Measurements from ENCODE around the gene GNAT1. TPM values are rescaled to one million over a fixed set of nuclear protein-coding genes. Genes with fewer than 3 reads are reported as not detected.
A peak's percentile ranks its signal among the peaks of the same experiment; 100 is the strongest.

GNAT1 gene
- total and polyA plus RNA-seq, 2 donors (not counting 1 experiment from before 2014, with no cell fraction given), result not detected

DNA sequence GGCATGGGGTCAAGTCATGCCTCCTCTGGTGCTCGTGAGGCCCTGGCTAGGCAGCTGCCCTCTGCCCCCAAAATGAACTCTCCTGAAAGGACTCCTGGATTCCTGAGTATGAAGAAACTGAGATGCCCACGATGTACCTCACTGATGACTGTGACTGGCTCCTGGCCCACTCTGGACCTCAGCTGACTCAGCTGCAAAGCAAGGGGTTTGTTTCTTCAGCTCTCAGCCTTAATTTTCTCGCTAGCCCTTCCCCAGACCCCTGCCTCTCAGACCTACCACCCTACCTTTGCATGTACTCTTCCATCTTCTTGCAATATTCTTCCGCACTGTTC is 39.4 kb downstream of the GNAT1 start:
- intact Hi-C loops (cut with micrococcal nuclease), result loop anchor here (10.0 kb wide), 1 partner anchor 886 kb away; the partner anchor contains the start of gene USP4
- H3K27ac ChIP-seq (ENCODE audit: low read length in 2 of 2), result peak overlapping the region in 1 of 2 donors; percentile 25
- DNase-seq, result no peak
- H3K4me3 ChIP-seq (ENCODE audit: control extremely low read depth in 1 of 5, extremely low read depth in 1 of 5, insufficient read depth in 1 of 5, low read depth in 2 of 5, low read length in 4 of 5), result peak overlapping the region in 1 of 5 experiments; percentile 20
- ChIA-PET CTCF (interaction anchor here (1.3 to 22.2 kb wide), 3 partner anchors 18 to 66 kb away, joined by 3 to 596 read pairs (median 214); partner anchors contain the start of genes GNAI2 and GNAT1), POLR2A (interaction anchor here (0.8 to 1.7 kb wide), 3 partner anchors 9 to 16 kb away, joined by 3 to 7 read pairs (median 4); no protein-coding TSS in a partner anchor)
- H3K27me3 ChIP-seq (replicated peaks in 1 of 4; ENCODE audit: control extremely low read depth in 1 of 4, control insufficient read depth in 3 of 4, insufficient read depth in 4 of 4, low read length in 3 of 4), result no peaks in the 10 kb centered on the region
- 92% methylated on average over 3 of the region's 4 CpGs for WGBS (ENCODE audit: insufficient coverage)
- peak overlapping the region; percentile 11 for H3K9ac ChIP-seq (ENCODE audit: low read length)
- TF ChIP-seq CTCF (IDR thresholded peaks at IDR 0.05), result no peak
- no peak for TF ChIP-seq EZH2 (IDR thresholded peaks at IDR 0.05; ENCODE audit: borderline replicate concordance, insufficient read depth, low read depth, low read length, poor library complexity, severe bottlenecking)
- H3K36me3 ChIP-seq (replicated peaks in 1 of 2; ENCODE audit: control extremely low read depth in 1 of 2, control insufficient read depth in 1 of 2, extremely low read depth in 1 of 2, insufficient read depth in 2 of 2, low read length in 1 of 2), result no peaks in the 10 kb centered on the region
- Mint-ChIP-seq H3K4me3 (peak overlapping the region; percentile 30), H3K27ac (peak overlapping the region; percentile 78), H3K27me3 (no peaks in the 10 kb centered on the region), H3K9me3 (ENCODE audit: insufficient read depth) (no peaks in the 10 kb centered on the region), H3K4me1 (peaks cover 59% of the 10 kb centered on the region)
- H3K9me3 ChIP-seq (ENCODE audit: control extremely low read depth in 1 of 3, control insufficient read depth in 2 of 3, insufficient read depth in 1 of 3, low read length in 2 of 3), result no peaks in the 10 kb centered on the region
- peak overlapping the region; percentile 59 for H2AFZ ChIP-seq (ENCODE audit: insufficient read depth, low read depth, low read length, poor library complexity, severe bottlenecking)
- H3K79me2 ChIP-seq (ENCODE audit: control insufficient read depth, insufficient read depth, low read length), result peaks cover 67% of the 10 kb centered on the region
- peak overlapping the region; percentile 75 for H3K4me2 ChIP-seq (replicated peaks; ENCODE audit: low read depth, low read length, poor library complexity, severe bottlenecking)
- ATAC-seq (ENCODE audit: low read depth), result no peak
- no peaks in the 10 kb centered on the region for H4K20me1 ChIP-seq (ENCODE audit: control insufficient read depth, insufficient read depth, low read length, poor library complexity, severe bottlenecking)
- peaks cover 34 to 63% of the 10 kb centered on the region in 2 donors for H3K4me1 ChIP-seq (ENCODE audit: control insufficient read depth in 2 of 2, insufficient read depth in 2 of 2, low read length in 2 of 2)

DNA sequence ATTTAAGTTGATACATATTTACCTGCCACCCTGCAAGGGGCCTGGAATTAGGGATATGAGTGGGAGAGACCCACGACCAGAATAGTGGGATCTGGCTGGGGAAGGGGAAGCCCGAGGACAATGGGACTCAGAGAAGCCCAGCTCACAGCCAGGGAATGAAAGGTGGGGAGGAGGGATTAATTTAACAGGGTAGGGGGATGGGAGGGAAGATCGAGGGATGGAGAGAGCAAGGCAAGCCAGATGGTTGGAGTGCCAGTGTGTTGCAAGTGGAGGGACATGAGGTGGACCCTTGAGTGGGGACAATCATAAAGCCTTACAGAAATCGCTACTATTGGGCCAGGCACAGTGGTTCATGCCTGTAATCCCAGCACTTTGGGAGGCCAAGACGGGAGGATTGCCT is 40.2 kb downstream of the GNAT1 start:
- H3K4me1 ChIP-seq (ENCODE audit: control insufficient read depth in 2 of 2, insufficient read depth in 2 of 2, low read length in 2 of 2), result peaks cover 34 to 54% of the 10 kb centered on the region in 2 donors
- H3K4me1 Mint-ChIP-seq, result peaks cover 56% of the 10 kb centered on the region
- intact Hi-C loops (cut with micrococcal nuclease), result loop anchor here (10.0 kb wide), 1 partner anchor 887 kb away; the partner anchor contains the start of gene USP4

More for the DNA sequence above, 40.2 kb downstream of the GNAT1 start:
- Histone ChIP-seq H2AFZ (ENCODE audit: insufficient read depth, low read depth, low read length, poor library complexity, severe bottlenecking) (no peak overlapping the region), H3K79me2 (ENCODE audit: control insufficient read depth, insufficient read depth, low read length) (peaks cover 73% of the 10 kb centered on the region), H3K4me2 (replicated peaks; ENCODE audit: low read depth, low read length, poor library complexity, severe bottlenecking) (no peak overlapping the region), H3K36me3 (replicated peaks in 1 of 2; ENCODE audit: control extremely low read depth in 1 of 2, control insufficient read depth in 1 of 2, extremely low read depth in 1 of 2, insufficient read depth in 2 of 2, low read length in 1 of 2) (no peaks in the 10 kb centered on the region), H3K4me3 (ENCODE audit: control extremely low read depth in 1 of 5, extremely low read depth in 1 of 5, insufficient read depth in 1 of 5, low read depth in 2 of 5, low read length in 4 of 5) (no peak overlapping the region), H3K9me3 (ENCODE audit: control extremely low read depth in 1 of 3, control insufficient read depth in 2 of 3, insufficient read depth in 1 of 3, low read length in 2 of 3) (no peaks in the 10 kb centered on the region), H4K20me1 (ENCODE audit: control insufficient read depth, insufficient read depth, low read length, poor library complexity, severe bottlenecking) (peaks cover 4% of the 10 kb centered on the region), H3K9ac (ENCODE audit: low read length) (no peak overlapping the region), H3K27me3 (replicated peaks in 1 of 4; ENCODE audit: control extremely low read depth in 1 of 4, control insufficient read depth in 3 of 4, insufficient read depth in 4 of 4, low read length in 3 of 4) (no peaks in the 10 kb centered on the region), H3K27ac (ENCODE audit: low read length in 2 of 2) (no peak overlapping the region)
- ChIA-PET CTCF (interaction anchor here (15.2 to 22.2 kb wide), 2 partner anchors 17 to 38 kb away, joined by 214 to 596 read pairs; partner anchors contain the start of genes GNAI2 and GNAT1), POLR2A (interaction anchor here (1.7 kb wide), 1 partner anchor 8 kb away, joined by 3 read pairs; no protein-coding TSS in a partner anchor)
- Mint-ChIP-seq H3K9me3 (ENCODE audit: insufficient read depth) (no peaks in the 10 kb centered on the region), H3K27me3 (no peaks in the 10 kb centered on the region), H3K4me3 (no peak overlapping the region), H3K27ac (peak overlapping the region; percentile 26)
- DNase-seq, result no peak
- ATAC-seq (ENCODE audit: low read depth), result no peak
- TF ChIP-seq EZH2 (IDR thresholded peaks at IDR 0.05; ENCODE audit: borderline replicate concordance, insufficient read depth, low read depth, low read length, poor library complexity, severe bottlenecking), result no peak
- no peak for TF ChIP-seq CTCF (IDR thresholded peaks at IDR 0.05)
- 96% methylated on average over 5 of the region's 5 CpGs for WGBS (ENCODE audit: insufficient coverage)
